HG03060 (cell line): Measurements from ENCODE around the gene FREM3.
A peak's percentile ranks its signal among the peaks of the same experiment; 100 is the strongest.
"Not testable (repeated sequence)": the region's sequence is repeated elsewhere in the genome, so short reads cannot be mapped to it uniquely, and the experiment has no call there.

Experiments used
- ATAC-seq: cut with Tn5 transposase; IDR thresholded peaks from one replicate; pipeline ENCODE4 v1.9.1; 2021; ENCODE audit warnings: low read depth, moderate number of reproducible peaks; ENCODE audit not compliant: unreplicated experiment

FREM3 gene

GRCh38 chr4:143586080-143586479 lies 114.4 kb downstream of the FREM3 start:
- ATAC-seq = no peak

DNA sequence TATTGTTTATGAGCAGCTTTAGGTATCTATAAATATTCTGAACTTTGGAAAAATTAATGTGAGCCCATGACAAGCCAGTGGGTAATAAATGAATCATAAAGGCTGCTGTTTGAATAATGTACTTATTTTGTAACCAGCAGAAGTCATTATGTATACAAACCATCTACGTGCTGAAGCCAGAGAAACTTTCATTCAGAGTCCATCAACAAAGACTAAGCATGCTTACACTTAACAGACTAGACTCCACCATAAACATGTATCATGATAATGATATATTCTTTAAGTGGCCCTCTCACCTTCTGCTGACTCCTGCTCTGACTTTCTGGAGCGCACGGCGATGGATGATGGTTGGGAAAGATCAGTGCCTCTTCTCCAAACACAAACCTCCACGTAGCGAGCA lies 114.9 kb downstream of the FREM3 start:
- no peak for ATAC-seq

GRCh38 chr4:143581331-143581946 lies 119.0 kb downstream of the FREM3 start:
- ATAC-seq = no peak

- ATAC-seq = no peak
Observed at GRCh38 chr4:143575331-143575730, 125.1 kb downstream of the FREM3 start.

- no peak for ATAC-seq
Observed at GRCh38 chr4:143564472-143564871, 136.0 kb downstream of the FREM3 start.

DNA sequence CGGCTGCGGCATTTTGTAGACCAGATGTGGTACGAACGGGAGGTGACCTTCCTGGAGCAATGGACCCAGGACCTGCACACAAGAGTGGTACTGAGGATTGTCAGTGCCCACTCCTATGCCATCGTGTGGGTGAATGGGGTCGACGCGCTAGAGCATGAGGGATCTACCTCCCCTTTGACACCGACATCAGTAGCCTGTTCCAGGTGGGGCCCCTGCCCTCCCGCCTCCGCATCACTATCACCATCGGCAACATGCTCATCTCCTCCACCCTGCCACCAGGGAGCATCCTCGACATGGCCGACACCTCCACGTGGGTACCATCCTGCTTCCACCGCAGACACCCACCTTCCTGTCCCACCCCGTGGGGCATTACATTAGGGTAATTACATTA lies 140.7 kb downstream of the FREM3 start:
- no peak for ATAC-seq

DNA sequence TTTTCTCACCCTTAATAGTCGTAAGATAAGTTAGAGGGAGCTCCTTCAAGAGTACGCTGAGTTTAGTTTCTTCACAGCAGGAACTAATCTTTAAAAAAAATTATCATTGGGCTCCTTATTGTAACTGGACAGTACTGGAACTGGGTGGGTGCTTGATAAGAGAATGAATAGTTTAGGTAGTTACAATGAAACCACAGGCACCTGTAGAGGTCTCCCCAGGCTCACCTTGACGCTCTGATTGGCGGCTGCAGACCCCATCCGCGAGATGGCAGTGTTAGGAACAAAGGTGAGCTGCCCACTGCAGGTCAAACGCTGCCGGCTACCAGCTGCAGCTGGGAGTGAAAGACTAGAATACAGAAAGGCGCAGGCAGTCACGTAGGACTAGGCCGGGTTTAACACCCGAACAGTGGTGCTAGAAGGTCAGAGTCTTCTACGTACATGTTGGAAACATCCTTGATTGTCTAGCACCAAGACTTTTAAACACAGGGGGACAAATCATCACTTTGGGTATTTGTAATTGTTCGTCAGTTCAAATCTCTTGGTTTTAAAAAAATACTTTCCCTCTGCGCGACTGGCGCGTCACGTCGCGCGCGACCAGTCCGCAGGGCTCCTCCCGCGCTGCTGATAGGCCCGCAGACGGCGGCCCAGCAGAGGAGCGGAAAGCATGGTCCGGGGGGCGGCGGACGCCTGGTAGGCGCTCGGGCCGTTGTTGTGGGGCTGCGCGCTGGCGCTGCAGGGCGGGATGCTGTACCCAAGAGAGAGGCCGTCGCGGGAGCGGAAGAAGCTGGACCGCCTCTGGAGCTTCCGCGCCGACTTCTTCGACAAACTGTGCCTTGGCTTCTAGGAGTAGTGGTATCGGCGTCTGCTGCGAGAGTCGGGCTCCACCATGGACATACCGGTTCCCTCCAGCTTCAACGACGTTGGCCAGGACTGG lies 141.4 kb downstream of the FREM3 start:
- peak; percentile 54 for ATAC-seq

DNA sequence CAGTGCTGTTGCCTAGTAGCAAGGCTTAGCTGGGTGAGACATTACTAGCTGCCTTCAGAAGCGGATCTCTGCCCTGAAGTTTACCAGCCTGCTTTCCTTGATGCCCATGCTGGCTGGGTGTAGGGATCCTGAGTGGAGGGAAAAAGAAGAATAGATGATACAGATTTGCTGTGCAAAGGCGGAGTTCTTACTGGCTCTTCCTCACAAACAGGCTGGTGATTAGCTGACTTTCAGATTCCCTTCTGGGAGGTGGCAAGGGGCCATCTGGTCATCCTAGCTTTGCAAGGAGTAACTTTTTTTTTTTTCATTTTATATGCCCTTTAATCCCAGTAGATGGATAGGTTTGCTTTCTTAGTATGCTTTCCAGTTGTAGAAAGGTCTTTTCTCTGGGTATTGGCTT lies 142.2 kb downstream of the FREM3 start:
- no peak for ATAC-seq

DNA sequence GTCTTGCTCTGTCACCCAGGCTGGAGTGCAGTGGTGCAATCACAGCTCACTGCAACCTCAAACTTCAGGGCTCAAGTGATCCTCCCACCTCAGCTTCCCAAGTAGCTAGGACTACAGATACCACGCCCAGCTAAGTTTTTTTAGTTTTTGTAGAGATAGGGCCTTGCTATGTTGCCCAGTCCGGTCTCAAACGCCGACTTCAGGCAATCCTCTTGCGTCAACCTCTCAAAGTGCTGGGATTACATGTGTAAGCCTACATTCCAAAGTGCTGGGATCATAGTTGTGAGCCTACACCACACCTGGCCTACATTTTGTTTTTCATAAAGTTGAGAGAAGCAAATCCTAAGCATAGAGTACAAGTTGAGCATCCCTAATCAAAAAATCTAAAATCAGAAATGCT lies 144.8 kb downstream of the FREM3 start:
- ATAC-seq = no peak

GRCh38 chr4:143554728-143555597 lies 145.5 kb downstream of the FREM3 start:
- peak; percentile 80 for ATAC-seq

DNA sequence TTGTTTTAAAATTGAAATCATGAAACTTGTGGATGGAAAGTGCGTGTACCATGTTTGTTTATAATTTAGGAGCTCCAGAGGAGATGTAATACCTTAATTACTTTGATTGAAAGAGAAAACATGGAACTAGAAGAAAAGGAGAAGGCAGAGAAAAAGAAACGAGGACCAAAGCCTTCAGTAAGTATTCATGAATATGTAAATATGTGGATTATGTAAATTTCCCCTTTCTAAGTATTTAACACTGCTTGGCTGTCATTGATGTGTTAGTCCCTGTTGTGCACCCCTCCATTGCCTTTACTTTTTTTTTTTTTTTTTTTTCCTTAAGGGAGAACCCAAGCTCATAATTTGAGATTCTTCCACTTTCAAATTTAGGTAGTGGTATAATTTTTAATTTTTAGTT lies 150.5 kb downstream of the FREM3 start:
- no peak for ATAC-seq

DNA sequence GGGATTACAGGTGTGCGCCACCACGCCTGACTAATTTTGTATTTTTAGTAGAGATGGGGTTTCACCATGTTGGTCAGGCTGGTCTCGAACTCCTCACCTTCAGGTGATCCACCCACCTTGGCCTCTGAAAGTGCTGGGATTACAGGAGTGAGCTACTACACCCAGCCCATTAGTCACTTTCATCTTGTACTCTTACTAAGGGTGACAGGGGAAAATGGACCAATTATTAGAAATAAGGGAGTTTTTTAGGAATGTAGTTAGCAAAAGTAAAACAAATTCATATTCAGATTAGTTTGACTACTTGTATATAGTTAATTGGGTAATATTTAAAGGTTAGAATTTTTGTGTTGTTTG lies 160.8 kb downstream of the FREM3 start:
- no peak for ATAC-seq

- ATAC-seq = no peak
Observed at GRCh38 chr4:143538979-143539669, 161.4 kb downstream of the FREM3 start.

- no peak for ATAC-seq
Observed at GRCh38 chr4:143531788-143532491, 168.5 kb downstream of the FREM3 start.

- ATAC-seq = peak; percentile 67
Observed at GRCh38 chr4:143531380-143531779, 169.1 kb downstream of the FREM3 start.

GRCh38 chr4:143528046-143528445 lies 172.4 kb downstream of the FREM3 start:
- ATAC-seq = not testable (repeated sequence)
